Stomach (tissue), 4 donors: ENCODE measurements around the gene FAM120AOS.

ENCODE experiments used
- CTCF ChIP-seq, 7 experiments: fragments of 450-650 bp in 4 of 7; fragments of 200-600 bp in 3 of 7; sonication (generic) in 3 of 7; IDR thresholded peaks; one replicate each; pipeline ENCODE4 v1.5.1; 2016 to 2019; ENCODE audit warnings: antibody characterized with exemption in 7 of 7, control low read depth in 2 of 7, mild to moderate bottlenecking in 1 of 7
- EP300 ChIP-seq: sonication (generic); formaldehyde crosslinking; IDR thresholded peaks from one replicate; pipeline ENCODE4 v1.6.1; 2017; ENCODE audit warnings: antibody characterized with exemption
- POLR2A ChIP-seq, 4 donors: fragments of 450-650 bp; IDR thresholded peaks; one replicate each; pipeline ENCODE4 v1.6.1; 2016; ENCODE audit warnings: antibody characterized with exemption in 4 of 4, control low read depth in 2 of 4, mild to moderate bottlenecking in 1 of 4, moderate library complexity in 1 of 4

DNA sequence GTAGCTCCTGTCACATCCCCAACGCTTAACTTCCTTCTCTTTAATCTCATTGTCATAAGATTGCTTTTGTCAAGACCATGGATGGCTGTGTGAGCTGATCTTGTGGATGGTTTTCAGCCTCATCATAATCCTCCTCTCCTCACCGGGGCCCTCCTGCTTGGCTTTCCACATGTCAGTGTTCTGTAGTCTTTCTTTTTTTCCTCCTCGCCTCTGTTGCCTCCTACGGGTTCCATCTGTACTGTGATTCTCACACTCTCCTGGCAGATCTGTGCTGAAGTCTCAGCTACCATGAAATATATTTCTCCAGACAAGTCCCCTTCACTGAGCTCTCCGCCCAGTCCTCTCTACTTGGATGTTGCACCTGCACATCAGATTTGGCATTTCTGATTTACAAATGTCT lies 34.9 kb upstream of the FAM120AOS start:
- TF ChIP-seq CTCF (IDR thresholded peaks at IDR 0.05) (no peak), POLR2A (IDR thresholded peaks at IDR 0.05) (no peak), EP300 (no peak)
